Glutamatergic neuron (in vitro differentiated cells): Measurements from ENCODE around the gene DARS1. TPM values are rescaled to one million over a fixed set of nuclear protein-coding genes. Genes with fewer than 3 reads are reported as not detected.
A peak's percentile ranks its signal among the peaks of the same experiment; 100 is the strongest.

Experiments used
- DNase-seq: peaks from one replicate; pipeline ENCODE4 v3.0.0; 2022
- H3K27ac Mint-ChIP-seq: one replicate; pipeline ENCODE4 v1.8.0; 2020; ENCODE audit warnings: mild to moderate bottlenecking, mixed read lengths, inconsistent platforms; ENCODE audit not compliant: unreplicated experiment
- H3K27me3 Mint-ChIP-seq: one replicate; pipeline ENCODE4 v1.8.0; 2020; ENCODE audit warnings: mild to moderate bottlenecking, moderate library complexity, mixed read lengths, inconsistent platforms; ENCODE audit not compliant: unreplicated experiment
- H3K36me3 Mint-ChIP-seq: one replicate; pipeline ENCODE4 v1.8.0; 2020; ENCODE audit warnings: mild to moderate bottlenecking, mixed read lengths, inconsistent platforms; ENCODE audit not compliant: unreplicated experiment
- H3K4me1 Mint-ChIP-seq: one replicate; pipeline ENCODE4 v1.8.0; 2020; ENCODE audit warnings: mild to moderate bottlenecking, low read depth, mixed read lengths, inconsistent platforms; ENCODE audit not compliant: unreplicated experiment
- H3K4me3 Mint-ChIP-seq: one replicate; pipeline ENCODE4 v1.8.0; 2020; ENCODE audit warnings: mild to moderate bottlenecking, mixed read lengths, inconsistent platforms; ENCODE audit not compliant: unreplicated experiment
- H3K9me3 Mint-ChIP-seq: one replicate; pipeline ENCODE4 v1.8.0; 2020; ENCODE audit warnings: mild to moderate bottlenecking, moderate library complexity, mixed read lengths, inconsistent platforms; ENCODE audit not compliant: unreplicated experiment
- total RNA-seq: library from RNA; stranded (reverse); fragmentation: NEBNext Ultra II Directional; extraction: Animal tissue kit (Norgen Biotek cat#: 25700); gene quantifications from one replicate; pipeline ENCODE4 v1.2.1, GENCODE V29; 2021; ENCODE audit not compliant: unreplicated experiment
- TF ChIP-seq, protein P1 (sequence below): fragments of 200-600 bp; sonication (generic); IDR thresholded peaks from one replicate; pipeline ENCODE4 v1.5.0; 2021; ENCODE audit not compliant: partially characterized antibody, unreplicated experiment

DARS1 gene
- total RNA-seq, 1 donor from 2014 or later: 41.0 TPM

DNA sequence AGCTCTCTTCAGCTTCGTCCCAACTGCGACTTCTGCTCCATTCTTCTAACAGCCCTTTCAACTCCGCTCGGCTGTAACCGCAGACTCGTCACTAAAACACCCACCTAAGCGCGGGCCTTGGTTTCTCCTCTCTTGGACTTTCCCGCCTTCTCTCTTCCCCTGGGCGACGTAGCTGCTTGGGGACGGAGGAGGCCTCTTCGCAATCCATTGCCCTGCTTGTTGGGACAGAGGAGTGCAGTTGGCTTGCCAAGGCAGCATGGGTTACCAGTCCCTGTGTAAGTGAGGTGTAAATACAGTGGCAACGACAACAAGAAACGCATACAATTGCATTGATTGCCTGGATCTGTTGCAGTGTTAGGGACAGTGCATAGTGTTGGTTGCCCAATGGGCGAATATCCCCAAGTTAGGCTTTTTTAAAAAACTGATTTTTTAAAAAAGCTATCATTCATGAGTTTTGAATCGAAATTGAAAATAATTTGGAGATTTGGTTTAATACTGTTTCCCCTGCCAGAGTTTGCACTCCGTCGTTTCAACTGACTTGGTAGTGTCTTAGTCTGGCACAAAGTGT lies 484 bp upstream of the DARS1 start:
- TF ChIP-seq, protein P1, sequence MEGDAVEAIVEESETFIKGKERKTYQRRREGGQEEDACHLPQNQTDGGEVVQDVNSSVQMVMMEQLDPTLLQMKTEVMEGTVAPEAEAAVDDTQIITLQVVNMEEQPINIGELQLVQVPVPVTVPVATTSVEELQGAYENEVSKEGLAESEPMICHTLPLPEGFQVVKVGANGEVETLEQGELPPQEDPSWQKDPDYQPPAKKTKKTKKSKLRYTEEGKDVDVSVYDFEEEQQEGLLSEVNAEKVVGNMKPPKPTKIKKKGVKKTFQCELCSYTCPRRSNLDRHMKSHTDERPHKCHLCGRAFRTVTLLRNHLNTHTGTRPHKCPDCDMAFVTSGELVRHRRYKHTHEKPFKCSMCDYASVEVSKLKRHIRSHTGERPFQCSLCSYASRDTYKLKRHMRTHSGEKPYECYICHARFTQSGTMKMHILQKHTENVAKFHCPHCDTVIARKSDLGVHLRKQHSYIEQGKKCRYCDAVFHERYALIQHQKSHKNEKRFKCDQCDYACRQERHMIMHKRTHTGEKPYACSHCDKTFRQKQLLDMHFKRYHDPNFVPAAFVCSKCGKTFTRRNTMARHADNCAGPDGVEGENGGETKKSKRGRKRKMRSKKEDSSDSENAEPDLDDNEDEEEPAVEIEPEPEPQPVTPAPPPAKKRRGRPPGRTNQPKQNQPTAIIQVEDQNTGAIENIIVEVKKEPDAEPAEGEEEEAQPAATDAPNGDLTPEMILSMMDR: no peak
- no peaks in the 10 kb centered on the region for H3K27me3 Mint-ChIP-seq
- peak overlapping the region; percentile 87 for H3K4me3 Mint-ChIP-seq
- H3K27ac Mint-ChIP-seq: peak overlapping the region; percentile 79
- no peak for DNase-seq
- peaks cover 5% of the 10 kb centered on the region for H3K9me3 Mint-ChIP-seq
- peaks cover 15% of the 10 kb centered on the region for H3K4me1 Mint-ChIP-seq
- no peaks in the 10 kb centered on the region for H3K36me3 Mint-ChIP-seq

DNA sequence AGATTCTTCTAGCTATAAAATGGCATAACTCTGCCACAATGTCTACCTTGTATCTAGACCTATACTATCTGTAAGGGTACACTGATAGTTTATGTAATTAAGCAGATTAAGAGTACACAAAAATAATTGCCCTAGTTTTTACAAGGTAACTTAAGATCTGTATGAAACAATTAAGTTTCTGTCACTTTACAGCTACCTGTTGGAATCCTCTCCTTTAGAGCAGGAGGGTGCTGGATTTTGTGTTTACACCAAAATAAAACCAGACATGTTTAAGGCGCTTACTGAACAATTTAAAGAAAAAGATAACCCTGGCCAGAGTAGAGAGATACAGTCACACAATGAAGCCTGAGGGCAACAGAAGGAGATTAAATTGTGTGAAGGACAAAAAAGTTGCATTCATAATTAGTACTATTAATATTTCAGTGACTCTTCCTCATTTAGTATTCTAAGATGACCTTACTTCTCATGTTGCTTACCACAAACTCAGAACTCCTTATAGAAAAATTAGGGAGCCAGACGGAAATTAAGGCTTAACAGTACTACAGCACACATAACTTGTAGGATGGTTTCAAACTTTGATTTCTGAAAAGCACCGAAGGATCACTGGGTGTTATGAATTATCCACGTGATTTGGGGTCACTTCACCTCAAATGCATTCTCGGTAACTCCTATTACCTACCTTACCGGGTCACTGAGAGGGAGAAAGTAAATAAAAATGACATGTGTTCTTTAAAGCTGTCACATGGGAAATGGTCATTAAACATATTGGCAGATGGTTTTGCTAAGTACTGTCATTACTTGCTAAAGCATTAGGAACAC lies 1.0 kb downstream of the DARS1 start:
- Mint-ChIP-seq H3K27me3 (no peaks in the 10 kb centered on the region), H3K36me3 (no peaks in the 10 kb centered on the region)
- TF ChIP-seq, protein P1: no peak

DNA sequence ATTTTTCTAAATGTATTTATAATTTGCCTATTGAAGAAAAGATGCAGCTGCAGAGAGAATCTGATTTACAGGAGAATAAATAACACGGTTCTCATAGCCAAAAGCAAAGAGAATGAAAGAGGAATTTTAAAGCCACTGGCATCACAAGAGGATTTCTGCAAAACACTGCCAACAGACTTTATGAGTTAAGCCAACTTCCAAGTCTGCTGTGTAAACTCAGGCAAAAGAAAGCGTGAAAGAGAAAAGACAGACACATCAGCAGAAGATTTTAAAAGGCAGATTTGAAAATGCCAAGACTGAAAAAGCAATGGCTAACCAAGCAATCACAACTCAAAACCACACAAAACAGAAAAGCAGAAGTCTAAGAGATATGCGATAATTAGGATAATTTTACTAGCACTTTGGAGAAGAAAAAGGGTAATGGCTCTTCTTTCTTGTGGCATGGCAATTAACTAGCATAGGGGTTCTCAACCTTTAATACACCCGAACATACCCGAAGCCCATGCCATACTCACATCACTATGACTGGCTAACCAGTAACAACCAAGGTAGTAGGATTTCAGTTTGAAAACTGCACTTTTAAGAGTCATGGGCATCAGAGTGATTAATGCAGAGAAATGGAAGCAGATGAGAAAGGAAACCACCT lies 4.9 kb downstream of the DARS1 start:
- no peak overlapping the region for H3K4me3 Mint-ChIP-seq
- H3K4me1 Mint-ChIP-seq: peaks cover 10% of the 10 kb centered on the region
- H3K27me3 Mint-ChIP-seq: no peaks in the 10 kb centered on the region
- DNase-seq: no peak
- no peaks in the 10 kb centered on the region for H3K36me3 Mint-ChIP-seq
- H3K27ac Mint-ChIP-seq: no peak overlapping the region
- peaks cover 4% of the 10 kb centered on the region for H3K9me3 Mint-ChIP-seq
- TF ChIP-seq, protein P1: no peak

More for the DNA sequence above, 1.0 kb downstream of the DARS1 start:
- peak overlapping the region; percentile 87 for H3K4me3 Mint-ChIP-seq
- H3K9me3 Mint-ChIP-seq: peaks cover 5% of the 10 kb centered on the region
- peaks cover 17% of the 10 kb centered on the region for H3K4me1 Mint-ChIP-seq
- no peak for DNase-seq
- peak overlapping the region; percentile 89 for H3K27ac Mint-ChIP-seq

DNA sequence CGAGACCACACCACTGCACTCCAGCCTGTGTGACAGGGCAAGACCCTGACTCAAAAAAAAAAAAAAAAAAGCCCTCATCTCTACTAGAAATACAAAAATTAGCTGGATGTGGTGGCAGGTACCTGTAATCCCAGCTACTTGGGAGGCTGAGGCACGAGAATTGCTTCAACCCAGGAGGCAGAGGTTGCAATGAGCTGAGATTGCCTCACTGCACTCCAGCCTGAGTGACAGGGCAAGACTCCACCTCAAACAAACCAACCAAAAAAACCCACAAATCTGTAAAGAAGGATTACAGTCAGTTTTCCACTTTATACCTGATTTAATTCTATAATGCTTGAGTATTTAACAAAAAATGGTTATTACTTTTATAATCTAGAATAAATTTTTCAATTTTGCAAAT lies 9.7 kb downstream of the DARS1 start:
- TF ChIP-seq, protein P1: no peak
- Mint-ChIP-seq H3K9me3 (peaks cover 3% of the 10 kb centered on the region), H3K4me1 (peaks cover 3% of the 10 kb centered on the region), H3K4me3 (no peak overlapping the region), H3K36me3 (peaks cover 14% of the 10 kb centered on the region), H3K27ac (no peak overlapping the region), H3K27me3 (no peaks in the 10 kb centered on the region)
- DNase-seq: no peak
